CD4-positive, alpha-beta T cell treated with Interleukin-6 for 4 hours (primary cell): ENCODE data around the gene PDE3A.

Experiments
- DNase-seq: peaks from one replicate; pipeline ENCODE4 v3.0.0-alpha.2; 2020; ENCODE audit warnings: mixed read lengths

The PDE3A gene

GRCh38 chr12:20627001-20627588 is 258.8 kb downstream of the PDE3A start:
- no peak for DNase-seq

- DNase-seq: no peak
Measured at GRCh38 chr12:20628226-20628787, 260.0 kb downstream of the PDE3A start.

GRCh38 chr12:20628999-20629398 is 260.7 kb downstream of the PDE3A start:
- DNase-seq: no peak

GRCh38 chr12:20629414-20630156 is 261.2 kb downstream of the PDE3A start:
- no peak for DNase-seq

- no peak for DNase-seq
Measured at GRCh38 chr12:20631711-20632110, 263.4 kb downstream of the PDE3A start.

GRCh38 chr12:20641106-20641505 is 272.8 kb downstream of the PDE3A start:
- DNase-seq: no peak

GRCh38 chr12:20643822-20644221 is 275.5 kb downstream of the PDE3A start:
- DNase-seq: no peak

- DNase-seq: no peak
Measured at GRCh38 chr12:20646239-20646827, 278.0 kb downstream of the PDE3A start.

- no peak for DNase-seq
Measured at GRCh38 chr12:20653871-20654270, 285.5 kb downstream of the PDE3A start.

GRCh38 chr12:20656600-20656999 is 288.3 kb downstream of the PDE3A start:
- no peak for DNase-seq

GRCh38 chr12:20657496-20657895 is 289.2 kb downstream of the PDE3A start:
- no peak for DNase-seq

GRCh38 chr12:20681334-20681733 is 313.0 kb downstream of the PDE3A start:
- no peak for DNase-seq

- no peak for DNase-seq
Measured at GRCh38 chr12:20695232-20695631, 326.9 kb downstream of the PDE3A start, which contains the start of gene SLCO1C1. TSS of gene SLCO1C1 (plus strand) at chr12:20695332. CDS start at chr12:20699577, 4,245 bp downstream.

GRCh38 chr12:20696181-20696905 is 328.0 kb downstream of the PDE3A start:
- DNase-seq: no peak

- no peak for DNase-seq
Measured at GRCh38 chr12:20701106-20701505, 332.8 kb downstream of the PDE3A start.

GRCh38 chr12:20704860-20705259 is 336.5 kb downstream of the PDE3A start:
- DNase-seq: no peak

GRCh38 chr12:20711846-20712245 is 343.5 kb downstream of the PDE3A start:
- DNase-seq: no peak

GRCh38 chr12:20716037-20716436 is 347.7 kb downstream of the PDE3A start:
- DNase-seq: no peak

GRCh38 chr12:20716985-20717384 is 348.6 kb downstream of the PDE3A start:
- no peak for DNase-seq

GRCh38 chr12:20718294-20718693 is 350.0 kb downstream of the PDE3A start:
- DNase-seq: no peak

GRCh38 chr12:20722142-20722541 is 353.8 kb downstream of the PDE3A start:
- DNase-seq: no peak

- DNase-seq: no peak
Measured at GRCh38 chr12:20731274-20731673, 362.9 kb downstream of the PDE3A start.
